Measurements from ENCODE around the gene NDUFV2.
"Not testable (repeated sequence)": the region's sequence is repeated elsewhere in the genome, so short reads cannot be mapped to it uniquely, and the experiment has no call there.

DNA sequence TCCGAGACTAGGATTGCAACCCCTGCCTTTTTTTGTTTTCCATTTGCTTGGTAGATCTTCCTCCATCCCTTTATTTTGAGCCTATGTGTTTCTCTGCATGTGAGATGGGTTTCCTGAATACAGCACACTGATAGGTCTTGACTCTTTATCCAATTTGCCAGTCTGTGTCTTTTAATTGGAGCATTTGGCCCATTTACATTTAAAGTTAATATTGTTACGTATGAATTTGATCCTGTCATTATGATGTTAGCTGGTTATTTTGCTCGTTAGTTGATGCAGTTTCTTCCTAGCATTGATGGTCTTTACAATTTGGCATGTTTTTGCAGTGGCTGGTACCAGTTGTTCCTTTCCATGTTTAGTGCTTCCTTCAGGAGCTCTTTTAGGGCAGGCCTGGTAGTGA is 67.0 kb downstream of the NDUFV2 start:
- TF ChIP-seq CTCF, POLR2A, EP300, POLR2AphosphoS5 (IDR thresholded peaks at IDR 0.05): not testable (repeated sequence)

Data from stomach (tissue), 4 donors.